ENCODE data around the gene WDR44. TPM values are rescaled to one million over a fixed set of nuclear protein-coding genes. Genes with fewer than 3 reads are reported as not detected.

The WDR44 gene
- 9.2 and 16.2 TPM in 2 replicates for total RNA-seq

DNA sequence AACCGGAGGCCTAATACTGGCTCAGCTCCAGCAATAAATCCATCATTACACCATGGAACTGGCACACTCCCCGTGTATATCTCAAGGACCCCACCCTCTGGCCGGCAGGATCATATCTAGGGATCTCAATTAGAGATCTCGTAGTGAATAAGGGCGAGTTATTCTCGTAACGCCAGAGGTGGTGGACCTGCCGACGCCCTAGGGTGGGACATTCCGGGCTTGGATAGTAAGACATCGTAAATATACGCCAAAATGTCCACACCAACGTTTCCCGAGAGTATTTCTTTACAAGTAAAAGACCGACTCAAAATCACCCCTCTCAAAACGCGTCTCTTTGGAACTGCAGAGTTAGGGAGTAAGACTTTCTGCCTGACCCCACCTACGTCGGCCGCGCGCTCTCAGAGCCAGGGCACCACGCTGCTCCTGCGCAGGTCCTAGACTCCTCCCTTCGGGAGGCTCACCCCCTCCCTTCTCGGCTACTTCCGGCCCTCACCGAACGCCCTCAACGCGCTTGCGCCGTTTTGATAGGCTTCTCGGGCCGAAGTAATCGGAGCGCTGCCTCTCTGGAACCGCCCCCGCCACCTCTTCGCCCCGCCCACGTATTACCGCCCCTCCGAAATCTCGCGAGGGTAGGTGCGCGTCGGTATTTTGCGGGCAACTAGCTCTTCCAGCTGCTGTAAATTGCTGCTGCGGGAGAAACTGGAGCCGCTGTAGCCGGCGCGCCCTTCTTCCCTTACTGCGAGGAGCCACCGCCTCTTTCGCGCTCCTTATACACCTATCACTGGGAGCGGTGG lies at the start of gene WDR44:
WDR44 (plus strand) TSS at position 643 of the 794 bp plus-strand sequence. CDS start 398 bp downstream, outside the sequence.

GRCh38 chrX:118495061-118495921 lies 149.4 kb downstream of the WDR44 start, which contains the start of gene DOCK11:
Gene DOCK11 (plus strand): TSS chrX:118495815. CDS start chrX:118495972, 157 bp downstream.

Other genes starting within 250 kb of the WDR44 start
- 0.82 and 0.97 TPM in 2 replicates for gene KLHL13, start 229.3 kb upstream of the WDR44 start, total RNA-seq
- 0.13 and 0.49 TPM in 2 replicates for gene DOCK11, start 149.7 kb downstream of the WDR44 start, total RNA-seq